IPS-15b (cell line): ENCODE results near the gene FOCAD.

Source experiments
- H3K27me3 ChIP-seq: one replicate; pipeline ENCODE4 v1.6.1; 2013; ENCODE audit warnings: low read length; ENCODE audit not compliant: control insufficient read depth, insufficient read depth
- H3K36me3 ChIP-seq: one replicate; pipeline ENCODE4 v1.6.1; 2013; ENCODE audit warnings: low read length; ENCODE audit not compliant: control insufficient read depth, insufficient read depth
- H3K4me1 ChIP-seq: one replicate; pipeline ENCODE4 v1.6.1; 2013; ENCODE audit warnings: mild to moderate bottlenecking, low read length; ENCODE audit not compliant: control insufficient read depth, insufficient read depth
- H3K4me3 ChIP-seq: one replicate; pipeline ENCODE4 v1.5.1; 2013; ENCODE audit warnings: low read depth, low read length
- H3K9ac ChIP-seq: one replicate; pipeline ENCODE4 v1.6.1; 2013; ENCODE audit warnings: low read depth, mild to moderate bottlenecking, low read length
- H3K9me3 ChIP-seq: one replicate; pipeline ENCODE4 v1.6.1; 2013; ENCODE audit warnings: mild to moderate bottlenecking, low read length; ENCODE audit not compliant: control insufficient read depth, insufficient read depth

The FOCAD gene

DNA sequence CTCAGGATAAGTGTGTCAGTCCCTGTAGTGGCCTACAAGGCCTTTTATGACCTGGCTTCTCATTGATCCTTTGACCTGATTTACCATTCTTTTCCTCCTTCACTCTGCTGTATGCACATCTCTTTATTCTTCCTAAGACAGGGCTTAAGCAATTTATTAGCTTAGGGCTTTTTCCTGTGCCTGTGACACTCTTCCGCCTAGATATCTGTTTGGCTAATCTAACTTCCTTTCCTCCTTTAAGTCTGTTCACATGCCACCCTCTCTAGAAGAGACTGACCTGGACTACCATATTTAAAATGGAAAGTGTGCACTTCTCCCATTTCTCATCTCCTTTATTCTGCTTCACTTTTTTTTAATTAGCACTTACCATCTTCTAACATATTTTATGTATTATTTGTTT lies 29.1 kb downstream of the FOCAD start:
- Histone ChIP-seq H3K36me3 (no peaks in the 10 kb centered on the region), H3K4me3 (no peak overlapping the region), H3K27me3 (no peaks in the 10 kb centered on the region), H3K9ac (no peak overlapping the region), H3K4me1 (no peaks in the 10 kb centered on the region), H3K9me3 (no peaks in the 10 kb centered on the region)

DNA sequence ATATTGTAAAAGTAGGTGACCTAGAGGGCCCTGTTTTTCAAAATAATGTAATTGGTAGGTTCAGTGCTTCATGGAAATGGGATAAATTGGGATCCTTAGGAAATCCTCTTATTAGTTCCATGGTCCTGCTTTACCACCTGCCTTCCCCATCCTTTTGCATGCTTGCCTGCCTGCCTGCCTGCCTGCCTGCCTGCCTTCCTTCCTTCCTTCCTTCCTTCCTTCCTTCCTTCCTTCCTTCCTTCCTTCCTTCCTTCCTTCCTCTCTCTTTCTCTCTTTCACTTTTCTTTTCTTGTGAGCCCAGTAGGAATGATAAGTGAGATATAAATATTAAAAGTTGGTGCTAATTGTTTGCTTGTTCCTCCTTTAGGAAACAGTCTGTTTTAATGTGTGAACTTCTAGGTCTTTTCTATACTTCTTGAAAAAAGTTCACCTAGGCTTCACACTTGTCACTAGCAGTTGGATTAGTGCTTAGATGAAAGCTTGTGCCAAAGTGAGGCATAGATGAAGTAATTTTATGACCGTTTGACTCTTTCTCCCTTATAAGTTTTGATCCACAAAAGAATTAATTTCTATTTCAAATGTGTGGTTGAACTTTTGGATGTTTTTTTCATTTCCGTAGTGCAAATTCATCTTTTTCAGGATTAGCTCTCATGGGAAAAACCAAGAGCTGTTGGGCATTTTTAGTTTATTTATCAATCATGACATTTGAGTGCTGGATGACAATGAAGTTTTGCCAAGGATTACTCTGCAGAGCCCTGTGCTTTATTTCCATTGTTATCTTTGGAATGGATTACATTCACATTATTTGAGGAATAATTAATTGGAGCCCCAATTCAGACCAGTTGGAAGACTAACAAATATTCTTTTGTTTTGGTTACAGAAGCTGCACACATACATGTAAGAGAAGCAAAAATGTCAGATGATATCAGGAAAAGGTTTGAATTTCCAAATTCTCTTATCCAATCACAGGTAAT lies 30.7 kb downstream of the FOCAD start:
- Histone ChIP-seq H3K9ac (no peak overlapping the region), H3K9me3 (no peaks in the 10 kb centered on the region), H3K36me3 (no peaks in the 10 kb centered on the region), H3K4me3 (no peak overlapping the region), H3K4me1 (no peaks in the 10 kb centered on the region), H3K27me3 (no peaks in the 10 kb centered on the region)

DNA sequence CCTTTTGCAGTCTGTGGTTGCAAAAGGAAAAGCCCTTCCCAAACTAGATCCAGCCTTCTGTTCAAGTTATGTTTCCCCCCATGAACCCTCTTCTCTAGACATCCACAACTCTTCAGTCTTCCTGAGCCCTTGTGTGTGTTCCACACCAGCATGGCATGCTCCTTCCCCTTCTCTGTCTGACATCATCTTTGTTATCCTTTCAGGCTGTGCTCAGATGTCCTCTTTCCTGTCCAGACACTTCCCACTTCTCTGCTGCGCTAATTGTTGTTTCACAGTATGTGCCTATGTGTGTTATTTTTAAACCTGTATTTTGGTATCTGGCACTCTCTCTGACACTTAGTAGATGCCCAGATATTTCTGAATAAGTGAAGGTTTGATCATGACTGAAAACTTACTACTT lies 38.2 kb downstream of the FOCAD start:
- H3K4me3 ChIP-seq: no peak overlapping the region
- H3K36me3 ChIP-seq: no peaks in the 10 kb centered on the region
- no peaks in the 10 kb centered on the region for H3K27me3 ChIP-seq
- H3K9ac ChIP-seq: no peak overlapping the region
- H3K4me1 ChIP-seq: no peaks in the 10 kb centered on the region
- no peaks in the 10 kb centered on the region for H3K9me3 ChIP-seq

DNA sequence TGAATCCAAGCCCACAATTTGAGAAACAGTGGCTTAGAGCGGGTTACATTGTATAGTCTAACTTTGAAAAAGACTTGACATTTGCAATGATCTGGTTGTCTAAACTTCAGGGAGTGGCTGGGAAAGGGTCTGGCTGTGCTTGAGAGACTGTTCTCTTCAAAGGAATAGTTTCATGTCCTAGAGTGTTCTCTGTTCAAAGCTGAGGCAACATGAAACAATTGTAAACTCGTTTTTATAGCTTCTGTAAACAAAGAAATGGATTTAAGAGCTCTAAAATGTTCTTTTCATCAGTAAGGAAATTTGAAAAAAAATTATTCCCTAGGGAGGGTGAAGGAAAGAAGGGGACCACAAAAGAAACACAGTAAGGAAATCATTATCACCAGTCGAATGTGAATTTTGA lies 41.6 kb downstream of the FOCAD start:
- no peaks in the 10 kb centered on the region for H3K27me3 ChIP-seq
- H3K9me3 ChIP-seq: no peaks in the 10 kb centered on the region
- no peak overlapping the region for H3K4me3 ChIP-seq
- no peak overlapping the region for H3K9ac ChIP-seq
- no peaks in the 10 kb centered on the region for H3K36me3 ChIP-seq
- H3K4me1 ChIP-seq: no peaks in the 10 kb centered on the region

DNA sequence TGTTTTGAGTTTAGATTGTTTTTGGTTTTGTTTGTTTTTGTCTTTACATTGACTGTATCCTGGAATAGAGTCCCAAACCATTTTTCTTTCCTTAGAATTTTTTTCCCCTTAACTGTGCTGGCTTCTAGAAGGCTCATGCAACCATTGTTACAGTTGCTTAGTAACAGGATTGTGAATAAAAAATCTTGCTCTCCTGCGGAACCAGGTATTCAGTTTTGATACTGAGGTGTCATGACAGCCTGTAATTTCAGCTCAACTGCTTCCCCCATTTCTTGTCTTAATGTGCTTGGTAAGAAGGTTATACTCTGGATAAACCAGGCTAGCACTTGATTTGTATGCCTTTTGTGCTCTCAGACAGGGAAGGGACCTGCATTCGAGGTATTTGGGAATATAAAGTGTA lies 42.1 kb downstream of the FOCAD start:
- H3K36me3 ChIP-seq: no peaks in the 10 kb centered on the region
- no peak overlapping the region for H3K9ac ChIP-seq

DNA sequence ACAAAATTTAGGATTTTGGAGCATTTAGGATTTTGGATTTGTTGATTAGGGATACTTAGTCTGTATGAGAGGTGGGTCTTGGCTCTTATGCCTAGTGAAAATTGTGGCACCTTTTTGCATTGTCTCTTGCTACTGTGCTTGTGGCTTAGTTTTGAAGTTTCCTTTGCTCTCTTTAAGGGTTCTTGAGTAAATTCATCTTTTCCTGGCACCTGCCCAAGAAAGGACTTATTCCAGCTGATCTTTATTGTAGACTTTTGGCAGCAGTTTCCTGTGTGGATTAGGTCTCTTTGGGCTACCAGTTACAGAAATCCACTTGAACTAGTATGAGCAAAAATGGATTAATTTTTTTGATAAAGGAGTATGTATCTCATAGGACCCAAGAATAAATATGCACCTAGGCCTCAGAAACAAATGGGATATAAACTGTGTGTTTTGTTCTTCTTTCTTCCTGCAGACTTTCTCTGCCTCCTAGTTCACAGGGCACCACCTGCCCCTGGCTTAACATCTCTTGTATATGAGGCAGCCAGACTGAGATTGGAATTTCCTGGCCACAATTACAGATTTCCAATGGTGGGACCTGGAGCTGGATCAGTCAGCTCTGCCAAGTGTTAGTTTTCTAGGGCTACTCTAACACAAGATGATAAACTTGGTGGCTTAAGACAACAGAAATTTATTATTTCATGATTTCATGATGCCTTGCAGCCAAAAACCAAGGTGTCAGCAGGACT lies 44.6 kb downstream of the FOCAD start:
- H3K9ac ChIP-seq: no peak overlapping the region
- H3K27me3 ChIP-seq: no peaks in the 10 kb centered on the region
- H3K36me3 ChIP-seq: no peaks in the 10 kb centered on the region
- no peaks in the 10 kb centered on the region for H3K4me1 ChIP-seq
- no peaks in the 10 kb centered on the region for H3K9me3 ChIP-seq
- H3K4me3 ChIP-seq: no peak overlapping the region

More for the DNA sequence above, 42.1 kb downstream of the FOCAD start:
- Histone ChIP-seq H3K4me1 (no peaks in the 10 kb centered on the region), H3K27me3 (no peaks in the 10 kb centered on the region), H3K9me3 (no peaks in the 10 kb centered on the region), H3K4me3 (no peak overlapping the region)

DNA sequence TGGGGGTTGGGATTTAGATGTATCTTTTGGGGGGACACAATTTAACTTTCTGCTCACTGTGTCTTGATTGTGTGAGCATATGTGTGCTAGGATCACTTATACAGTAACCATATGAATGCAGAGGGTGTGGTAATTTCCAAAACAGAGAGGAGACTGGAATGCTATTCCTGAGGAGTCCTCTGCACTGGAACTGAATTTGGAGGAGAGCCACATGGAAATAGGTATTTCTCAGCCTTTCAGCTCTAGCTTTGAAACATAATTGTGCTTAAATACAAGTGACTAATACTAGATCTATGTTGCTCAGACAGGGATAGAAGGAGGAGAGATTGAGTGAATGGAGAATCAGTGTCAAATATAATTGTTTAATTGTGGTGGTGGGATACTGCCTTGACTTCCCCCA lies 45.5 kb downstream of the FOCAD start:
- Histone ChIP-seq H3K27me3 (no peaks in the 10 kb centered on the region), H3K9me3 (no peaks in the 10 kb centered on the region), H3K4me1 (no peaks in the 10 kb centered on the region), H3K9ac (no peak overlapping the region), H3K36me3 (no peaks in the 10 kb centered on the region), H3K4me3 (no peak overlapping the region)

DNA sequence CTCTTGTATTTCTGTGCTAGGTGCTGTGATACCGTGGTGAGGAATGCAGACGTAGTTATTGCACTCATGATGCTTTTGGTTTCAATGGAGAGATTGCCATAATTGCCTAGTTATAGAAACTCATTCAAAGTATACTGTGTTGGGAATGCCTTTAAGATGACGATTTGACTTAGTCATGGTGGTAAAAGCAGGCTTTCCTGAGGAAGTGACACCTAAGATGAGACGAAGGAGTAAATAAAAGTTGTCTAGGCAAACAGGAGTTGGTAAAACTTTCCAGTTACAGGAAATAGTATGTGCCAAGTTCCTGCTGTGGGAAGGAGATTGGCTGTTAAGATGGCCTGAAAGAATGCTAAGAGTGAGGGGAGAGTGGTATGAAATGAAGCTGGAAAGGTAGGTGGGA lies 48.1 kb downstream of the FOCAD start:
- no peaks in the 10 kb centered on the region for H3K9me3 ChIP-seq
- no peaks in the 10 kb centered on the region for H3K4me1 ChIP-seq
- no peaks in the 10 kb centered on the region for H3K36me3 ChIP-seq
- H3K27me3 ChIP-seq: no peaks in the 10 kb centered on the region
- H3K4me3 ChIP-seq: no peak overlapping the region
- H3K9ac ChIP-seq: no peak overlapping the region

DNA sequence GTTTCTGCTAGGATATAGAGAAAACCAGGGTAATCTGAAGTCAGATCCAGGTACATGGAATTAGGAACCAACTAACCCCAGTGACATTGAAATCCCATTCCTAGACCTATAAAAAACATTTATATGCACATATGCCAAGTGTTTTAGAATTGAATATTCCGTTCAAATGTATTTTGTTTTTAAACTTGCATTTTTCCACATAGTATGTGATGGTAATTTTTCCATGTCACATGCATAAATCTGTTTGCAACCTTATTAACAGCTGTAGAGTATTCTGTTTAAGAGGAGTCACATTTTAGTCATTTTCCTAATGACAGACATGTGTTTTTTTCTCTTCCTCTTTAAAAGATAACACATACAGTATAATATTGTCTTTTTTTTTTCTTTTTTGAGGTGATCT lies 50.2 kb downstream of the FOCAD start:
- Histone ChIP-seq H3K4me3 (no peak overlapping the region), H3K36me3 (no peaks in the 10 kb centered on the region), H3K9me3 (no peaks in the 10 kb centered on the region), H3K9ac (no peak overlapping the region), H3K27me3 (no peaks in the 10 kb centered on the region), H3K4me1 (no peaks in the 10 kb centered on the region)

DNA sequence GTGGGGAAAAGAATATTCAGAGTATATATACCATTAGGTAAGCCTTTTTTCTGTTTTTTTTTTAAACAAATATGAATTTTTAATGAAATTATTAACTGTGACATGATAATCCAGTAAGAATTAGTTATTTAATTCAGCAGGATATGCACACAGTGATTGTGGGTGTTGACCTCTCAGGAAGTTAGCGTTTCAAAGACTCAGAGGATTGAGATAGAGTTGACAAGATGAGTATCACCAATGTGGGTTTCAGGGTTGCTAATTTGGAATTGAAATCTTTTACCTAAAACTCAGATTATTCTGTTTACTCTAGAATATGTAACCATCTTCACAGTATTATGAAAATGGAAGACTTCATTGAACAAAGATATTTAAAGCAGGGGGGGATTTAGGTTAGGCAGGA lies 56.2 kb downstream of the FOCAD start:
- Histone ChIP-seq H3K36me3 (no peaks in the 10 kb centered on the region), H3K9me3 (no peaks in the 10 kb centered on the region), H3K27me3 (no peaks in the 10 kb centered on the region), H3K4me3 (no peak overlapping the region), H3K9ac (no peak overlapping the region), H3K4me1 (no peaks in the 10 kb centered on the region)

DNA sequence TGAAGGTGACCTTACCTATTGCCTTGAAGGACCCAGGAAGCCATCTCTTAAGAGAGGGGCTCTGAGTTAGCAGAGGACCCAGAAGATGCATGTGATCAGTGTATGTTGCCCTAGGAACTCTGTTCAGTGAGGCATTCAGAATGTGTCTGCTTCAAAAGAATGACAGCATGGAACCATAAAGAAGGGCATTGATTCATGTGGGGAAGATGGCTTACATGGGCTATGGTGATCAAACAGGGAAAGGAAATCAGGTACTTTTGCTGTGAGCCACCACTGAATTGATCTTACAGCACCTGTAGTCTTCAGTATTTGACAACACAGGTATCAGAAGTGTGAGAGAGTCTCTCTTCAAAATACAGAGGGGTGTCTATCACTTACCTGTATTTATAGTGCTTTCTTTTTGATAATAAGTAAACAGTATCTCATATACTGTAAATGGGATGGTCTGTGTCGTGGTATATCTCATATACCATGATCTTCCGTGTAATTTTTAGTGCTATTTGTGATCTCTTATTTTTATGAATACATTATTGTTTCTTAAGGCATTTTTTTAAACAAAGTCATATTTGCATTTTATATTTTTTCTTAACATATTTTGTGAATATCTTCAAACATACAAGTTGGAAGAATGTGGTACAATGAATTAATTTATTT lies 57.0 kb downstream of the FOCAD start:
- H3K9me3 ChIP-seq: no peaks in the 10 kb centered on the region
- H3K4me3 ChIP-seq: no peak overlapping the region
- H3K9ac ChIP-seq: no peak overlapping the region
- H3K36me3 ChIP-seq: no peaks in the 10 kb centered on the region
- H3K27me3 ChIP-seq: no peaks in the 10 kb centered on the region
- H3K4me1 ChIP-seq: no peaks in the 10 kb centered on the region
